Epithelial cell of prostate (primary cell): ENCODE results near the gene GPR35.
A peak's percentile ranks its signal among the peaks of the same experiment; 100 is the strongest.

Source experiments
- DNase-seq: peaks from one replicate; pipeline ENCODE4 v3.0.0-alpha.2; 2011; ENCODE audit warnings: low read depth, low spot score
- H3K27ac ChIP-seq: fragments of 450-650 bp; 2 replicates; pipeline ENCODE4 v1.5.1; 2017; ENCODE audit warnings: mild to moderate bottlenecking

Gene GPR35, protein sequence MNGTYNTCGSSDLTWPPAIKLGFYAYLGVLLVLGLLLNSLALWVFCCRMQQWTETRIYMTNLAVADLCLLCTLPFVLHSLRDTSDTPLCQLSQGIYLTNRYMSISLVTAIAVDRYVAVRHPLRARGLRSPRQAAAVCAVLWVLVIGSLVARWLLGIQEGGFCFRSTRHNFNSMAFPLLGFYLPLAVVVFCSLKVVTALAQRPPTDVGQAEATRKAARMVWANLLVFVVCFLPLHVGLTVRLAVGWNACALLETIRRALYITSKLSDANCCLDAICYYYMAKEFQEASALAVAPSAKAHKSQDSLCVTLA

DNA sequence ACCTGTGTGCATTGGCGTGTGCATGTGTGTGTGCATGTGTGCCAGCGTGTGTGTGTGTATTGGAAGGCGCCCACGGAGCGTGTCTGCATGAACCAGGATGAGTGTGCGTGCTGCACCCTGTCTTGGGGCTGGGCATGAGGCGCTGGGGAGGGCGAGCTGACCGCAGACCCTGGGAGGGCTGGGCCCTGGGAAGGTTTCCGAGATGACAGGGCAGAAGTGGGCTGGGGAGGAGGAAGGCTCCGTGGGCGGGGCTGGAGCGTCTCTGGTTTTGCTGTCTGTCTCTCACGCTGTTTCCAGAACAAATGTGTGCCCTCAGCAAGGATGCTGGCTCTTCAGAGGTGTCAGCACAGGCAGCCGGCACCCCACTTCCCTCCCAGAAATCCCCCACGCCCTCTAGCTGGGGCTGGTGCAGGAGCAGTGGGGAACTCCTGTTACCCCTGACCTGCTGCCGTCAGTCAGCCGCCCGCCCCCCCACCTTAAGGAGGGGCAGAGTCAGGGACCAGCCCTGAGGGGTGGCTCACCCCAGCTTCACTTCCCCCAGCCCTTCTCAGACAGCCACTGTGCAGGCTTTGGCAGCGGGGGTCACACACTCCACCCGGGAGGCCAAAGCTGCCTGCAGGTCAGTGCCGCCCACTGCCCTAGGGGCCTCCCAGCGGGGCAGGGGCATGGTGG is at the start of gene GPR35:
Gene GPR35 (plus strand): TSS at position 531 of the 672 bp plus-strand sequence. CDS start 4,473 bp downstream, outside the sequence.
- no peak within 1 kb of the TSS for H3K27ac ChIP-seq
- no peak for DNase-seq

GRCh38 chr2:240576036-240576435 is 49.2 kb upstream of the GPR35 start:
- no peak for DNase-seq
- H3K27ac ChIP-seq, result no peak overlapping the region

DNA sequence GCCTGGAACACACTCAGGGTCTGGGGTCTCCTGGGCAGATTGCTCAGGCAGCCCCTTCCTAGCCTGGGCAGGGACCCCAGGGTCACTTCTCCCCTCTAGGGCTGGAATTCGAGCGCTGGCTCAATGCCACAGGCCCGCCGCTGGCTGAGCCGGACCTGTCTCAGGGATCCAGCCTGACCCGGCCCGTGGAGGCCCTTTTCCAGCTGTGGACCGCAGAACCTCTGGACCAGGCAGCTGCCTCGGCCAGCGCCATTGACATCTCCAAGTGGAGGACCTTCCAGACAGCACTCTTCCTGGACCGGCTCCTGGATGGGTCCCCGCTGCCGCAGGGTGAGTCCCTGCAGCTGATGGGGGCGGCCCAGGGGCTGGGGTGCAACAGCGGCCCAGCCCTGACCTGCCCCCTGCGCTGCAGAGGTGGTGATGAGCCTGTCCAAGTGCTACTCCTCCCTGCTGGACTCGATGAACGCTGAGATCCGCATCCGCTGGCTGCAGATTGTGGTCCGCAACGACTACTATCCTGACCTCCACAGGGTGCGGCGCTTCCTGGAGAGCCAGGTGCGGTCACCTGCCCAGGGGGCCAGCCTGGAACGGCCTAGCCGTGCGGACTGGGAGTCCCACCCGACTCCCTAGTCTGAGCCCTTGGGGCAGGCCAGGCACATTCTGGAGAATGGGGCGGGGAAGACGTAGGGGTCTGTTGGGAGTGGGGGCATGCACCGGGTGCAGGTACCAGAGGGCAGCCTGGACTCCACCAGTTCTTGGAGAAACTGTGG is 48.7 kb upstream of the GPR35 start:
- no peak overlapping the region for H3K27ac ChIP-seq
- no peak for DNase-seq

GRCh38 chr2:240577281-240578109 is 47.8 kb upstream of the GPR35 start:
- no peak for DNase-seq
- H3K27ac ChIP-seq, result no peak overlapping the region

DNA sequence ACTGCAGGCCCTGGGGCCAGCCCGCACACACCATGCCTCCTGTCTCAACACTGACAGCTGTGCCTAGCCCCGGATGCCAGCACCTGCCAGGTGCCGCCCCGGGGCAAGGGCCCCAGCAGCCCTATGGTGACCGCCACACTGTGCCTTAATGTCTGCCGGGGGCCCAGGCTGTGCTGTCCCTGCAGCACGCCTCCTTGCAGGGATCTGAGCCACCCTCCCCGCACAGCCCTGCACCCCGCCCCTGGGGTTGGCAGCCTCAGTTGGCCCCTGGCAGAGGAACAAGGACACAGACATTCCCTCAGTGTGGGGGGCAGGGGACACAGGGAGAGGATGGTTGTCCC is 47.2 kb upstream of the GPR35 start:
- no peak overlapping the region for H3K27ac ChIP-seq
- DNase-seq, result no peak

GRCh38 chr2:240578488-240578887 is 46.8 kb upstream of the GPR35 start:
- no peak overlapping the region for H3K27ac ChIP-seq
- no peak for DNase-seq

DNA sequence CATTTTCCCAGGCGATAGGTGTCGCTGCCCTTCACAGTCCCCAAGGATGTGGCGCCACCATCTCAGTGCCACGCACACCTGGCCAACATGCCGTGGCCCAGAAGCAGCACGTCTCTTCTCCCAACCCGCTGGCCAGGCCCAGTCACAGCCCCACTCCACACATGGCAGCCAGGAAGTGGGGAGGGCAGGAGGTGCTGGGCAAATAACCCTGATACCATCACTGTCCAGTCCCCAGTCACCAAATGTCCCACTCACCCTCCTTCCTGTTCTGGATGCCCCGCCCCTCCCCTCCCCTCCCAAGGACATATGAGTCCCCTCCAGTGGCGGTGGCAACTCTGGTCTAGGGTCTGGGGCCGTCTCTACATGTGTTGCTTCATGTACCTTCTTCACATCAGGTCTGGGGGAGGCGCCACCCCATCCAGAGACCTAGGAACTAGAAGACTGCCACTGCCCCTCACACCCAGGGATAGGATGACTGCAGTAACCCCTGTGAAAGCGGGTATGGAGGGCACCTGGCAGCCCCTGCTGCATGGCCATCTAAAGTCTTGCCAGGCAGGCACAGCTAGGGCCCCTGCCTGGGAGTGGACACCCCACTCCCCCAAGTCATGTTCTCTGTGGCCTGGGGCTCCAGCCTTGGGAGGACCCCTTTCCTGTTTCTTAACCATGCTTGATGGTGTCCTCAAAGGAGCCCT is 46.1 kb upstream of the GPR35 start:
- peak overlapping the region; percentile 73 for H3K27ac ChIP-seq
- DNase-seq, result no peak

- peak overlapping the region; percentile 73 for H3K27ac ChIP-seq
- peak; percentile 66 for DNase-seq
Observed at GRCh38 chr2:240579771-240580614, 45.3 kb upstream of the GPR35 start.

- H3K27ac ChIP-seq, result no peak overlapping the region
- DNase-seq, result no peak
Observed at GRCh38 chr2:240581811-240582210, 43.5 kb upstream of the GPR35 start.

DNA sequence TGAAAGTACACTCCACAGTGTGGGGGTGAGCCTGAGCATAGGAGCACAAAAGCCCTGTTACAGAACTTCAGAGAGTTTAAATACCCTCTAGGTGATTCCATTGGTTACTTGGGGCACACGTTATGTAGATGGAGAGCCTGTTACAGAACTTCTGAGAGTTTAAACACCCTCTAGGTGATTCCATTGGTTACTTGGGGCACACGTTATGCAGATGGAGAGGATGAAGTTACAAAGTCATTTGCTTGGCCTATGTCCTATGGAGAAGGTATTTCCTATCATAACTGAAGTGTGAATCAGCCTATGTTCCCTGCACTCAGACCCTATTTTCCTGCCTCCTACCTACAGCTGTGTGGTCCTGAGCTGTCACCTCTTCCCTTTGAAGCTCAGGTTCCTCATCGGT is 42.5 kb upstream of the GPR35 start:
- no peak for DNase-seq
- H3K27ac ChIP-seq, result no peak overlapping the region

- no peak overlapping the region for H3K27ac ChIP-seq
- DNase-seq, result no peak
Observed at GRCh38 chr2:240583774-240584173, 41.5 kb upstream of the GPR35 start.

DNA sequence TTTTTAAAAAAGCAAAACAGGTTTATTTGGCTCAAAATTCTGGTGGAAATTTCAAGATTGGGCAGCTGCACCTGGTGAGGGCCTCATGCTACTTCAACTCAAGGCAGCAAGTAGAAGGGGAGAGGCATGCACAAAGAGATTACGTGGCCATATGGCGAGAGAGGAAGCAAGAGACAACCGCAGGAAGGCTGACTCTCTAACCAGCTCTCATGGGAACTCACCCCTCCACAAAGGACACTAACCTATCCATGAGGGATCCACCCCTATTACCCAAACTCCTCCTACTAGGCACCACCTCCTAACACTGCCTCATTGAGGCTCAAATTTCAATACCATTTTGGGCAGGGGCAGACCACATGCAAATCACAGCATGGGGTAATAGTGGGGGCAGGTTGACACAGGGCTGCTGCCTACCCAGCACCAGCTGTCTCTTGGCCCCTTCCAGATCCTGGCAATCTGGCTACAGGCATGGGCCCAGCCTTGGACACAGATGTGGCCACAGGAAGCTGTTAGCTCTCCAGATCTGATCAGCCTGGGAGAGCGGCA is 40.7 kb upstream of the GPR35 start:
- H3K27ac ChIP-seq, result no peak overlapping the region
- no peak for DNase-seq

DNA sequence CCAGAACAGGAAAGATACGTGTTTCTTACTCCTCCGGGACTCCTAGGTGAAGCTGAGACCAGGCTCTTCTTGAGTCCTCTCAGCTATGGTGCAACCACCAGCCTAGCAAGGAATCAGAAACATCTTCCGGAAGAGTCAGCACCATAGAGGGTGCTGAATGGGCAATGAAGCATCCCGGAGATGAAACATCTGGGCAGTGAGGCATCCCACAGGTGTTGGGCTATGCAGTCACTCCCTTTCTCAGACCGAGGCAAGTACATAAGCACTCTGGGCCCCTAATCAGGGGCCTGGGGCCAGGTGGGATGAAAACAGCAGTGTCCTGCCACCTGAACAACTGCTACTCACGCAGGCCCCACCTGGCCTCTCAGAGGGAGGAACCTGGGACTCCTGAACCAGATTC is 40.2 kb upstream of the GPR35 start:
- no peak for DNase-seq
- H3K27ac ChIP-seq, result no peak overlapping the region

DNA sequence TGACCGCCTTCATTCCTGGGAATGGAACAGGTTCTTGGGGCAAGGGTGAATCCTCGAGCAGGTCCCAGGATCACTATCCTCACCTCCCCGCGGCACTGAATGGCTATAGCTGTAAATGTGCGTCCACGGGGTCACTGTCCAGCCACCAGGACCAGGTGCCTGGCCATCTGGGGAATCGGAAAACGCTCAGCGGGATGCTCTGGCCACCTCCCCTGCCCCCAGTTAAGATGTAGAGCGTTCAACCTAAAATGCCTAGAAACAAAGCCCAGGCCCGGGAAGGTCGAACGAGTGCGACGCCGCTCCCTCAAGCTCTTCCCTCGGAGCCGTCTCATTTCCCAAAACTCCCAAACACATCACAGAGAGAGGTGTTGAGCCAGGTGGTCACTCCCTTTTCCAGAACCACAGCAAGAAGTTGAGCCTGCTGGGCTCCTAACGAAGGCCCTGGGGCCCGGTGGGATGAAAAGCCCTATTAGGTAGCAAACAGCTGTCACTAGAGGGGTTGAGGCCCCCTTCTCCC is 39.5 kb upstream of the GPR35 start:
- no peak for DNase-seq
- peak overlapping the region; percentile 73 for H3K27ac ChIP-seq

DNA sequence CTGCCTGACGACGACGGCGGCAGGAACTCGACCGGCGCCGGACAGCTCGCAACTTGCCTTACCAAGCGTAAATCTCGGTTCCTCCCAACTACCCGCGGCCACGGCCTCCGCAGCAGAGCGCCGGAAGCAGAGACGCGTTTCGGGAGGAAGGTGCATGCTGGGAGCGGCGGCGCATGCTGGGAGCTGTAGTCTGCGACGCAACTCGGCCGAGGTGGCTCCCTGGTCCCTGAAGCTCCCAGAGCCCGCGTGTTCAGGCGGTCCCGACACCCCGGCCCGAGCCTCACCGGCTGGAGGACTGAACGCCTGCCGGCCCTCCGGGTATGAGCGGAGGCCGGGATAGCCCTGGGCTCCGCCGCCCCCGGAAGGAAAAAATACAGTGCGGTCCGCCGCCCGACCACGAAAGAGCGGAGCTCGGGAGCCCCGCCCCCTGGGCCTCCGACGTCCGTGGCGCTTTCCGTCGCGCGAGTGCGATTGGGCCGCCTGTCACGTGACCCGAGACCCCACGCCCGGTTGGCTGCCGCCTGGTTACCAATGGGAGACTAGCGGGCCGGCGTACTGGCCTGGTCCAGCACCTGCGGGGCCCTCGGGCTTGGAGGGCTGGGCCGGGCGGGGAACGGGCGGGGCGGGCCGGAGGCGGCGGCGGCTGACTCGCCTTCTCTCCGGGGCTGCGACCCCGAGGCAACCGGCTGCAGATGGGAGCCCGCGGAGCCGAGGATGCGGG is 38.9 kb upstream of the GPR35 start, which contains the start of gene CAPN10:
Gene CAPN10 (plus strand): TSS at position 537 of the 721 bp plus-strand sequence. CDS start 178 bp downstream, at position 715.
- H3K27ac ChIP-seq, result peak within 1 kb of the TSS; percentile 73
- DNase-seq, result peak; percentile 78

GRCh38 chr2:240586919-240587800 is 38.1 kb upstream of the GPR35 start:
- H3K27ac ChIP-seq, result peak overlapping the region; percentile 73
- DNase-seq, result no peak
